ENCODE results near the gene ZNF100. TPM values are rescaled to one million over a fixed set of nuclear protein-coding genes. Genes with fewer than 3 reads are reported as not detected.
A peak's percentile ranks its signal among the peaks of the same experiment; 100 is the strongest.
"Not testable (repeated sequence)": the region's sequence is repeated elsewhere in the genome, so short reads cannot be mapped to it uniquely, and the experiment has no call there.

The ZNF100 gene
- total and polyA plus RNA-seq, 2 donors (not counting 1 experiment from before 2014, with no cell fraction given), result 2.3 to 2.4 TPM

DNA sequence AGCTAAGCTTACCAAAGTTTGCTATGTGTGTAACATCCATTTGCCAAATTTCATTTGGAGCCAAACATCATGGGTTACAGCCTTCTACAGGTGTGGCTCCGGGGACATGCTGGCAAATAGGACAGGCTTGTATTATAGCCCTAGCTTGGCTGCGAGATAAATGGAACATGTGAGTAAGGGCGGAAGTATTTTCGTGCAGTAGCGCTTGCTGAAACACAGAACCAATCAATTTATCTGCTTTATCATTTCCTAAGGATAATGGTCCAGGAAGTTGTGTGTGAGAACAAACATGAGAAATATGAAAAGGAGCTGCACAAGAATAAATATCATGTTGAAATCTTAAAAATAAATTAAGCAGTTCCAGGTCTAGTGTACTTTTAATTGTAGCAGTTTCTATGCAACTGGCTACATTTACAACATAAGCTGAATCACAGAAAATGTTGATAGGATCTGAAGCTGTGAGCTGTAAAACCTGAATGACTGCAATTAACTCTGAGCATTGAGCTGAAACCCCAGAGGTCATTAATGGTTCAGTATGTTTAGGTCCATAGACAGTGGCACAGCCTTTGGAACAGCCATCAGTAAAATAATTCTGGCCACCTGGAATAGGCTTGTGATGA, 22.2 kb upstream of the ZNF100 start:
- no peaks in the 10 kb centered on the region for H3K36me3 ChIP-seq (ENCODE audit: control insufficient read depth, insufficient read depth, low read length)
- no peaks in the 10 kb centered on the region for H3K79me2 ChIP-seq (ENCODE audit: control insufficient read depth, insufficient read depth, low read length)
- TF ChIP-seq, protein P1, sequence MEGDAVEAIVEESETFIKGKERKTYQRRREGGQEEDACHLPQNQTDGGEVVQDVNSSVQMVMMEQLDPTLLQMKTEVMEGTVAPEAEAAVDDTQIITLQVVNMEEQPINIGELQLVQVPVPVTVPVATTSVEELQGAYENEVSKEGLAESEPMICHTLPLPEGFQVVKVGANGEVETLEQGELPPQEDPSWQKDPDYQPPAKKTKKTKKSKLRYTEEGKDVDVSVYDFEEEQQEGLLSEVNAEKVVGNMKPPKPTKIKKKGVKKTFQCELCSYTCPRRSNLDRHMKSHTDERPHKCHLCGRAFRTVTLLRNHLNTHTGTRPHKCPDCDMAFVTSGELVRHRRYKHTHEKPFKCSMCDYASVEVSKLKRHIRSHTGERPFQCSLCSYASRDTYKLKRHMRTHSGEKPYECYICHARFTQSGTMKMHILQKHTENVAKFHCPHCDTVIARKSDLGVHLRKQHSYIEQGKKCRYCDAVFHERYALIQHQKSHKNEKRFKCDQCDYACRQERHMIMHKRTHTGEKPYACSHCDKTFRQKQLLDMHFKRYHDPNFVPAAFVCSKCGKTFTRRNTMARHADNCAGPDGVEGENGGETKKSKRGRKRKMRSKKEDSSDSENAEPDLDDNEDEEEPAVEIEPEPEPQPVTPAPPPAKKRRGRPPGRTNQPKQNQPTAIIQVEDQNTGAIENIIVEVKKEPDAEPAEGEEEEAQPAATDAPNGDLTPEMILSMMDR (conservative IDR thresholded peaks at IDR 0.05 in 1 of 2, IDR thresholded peaks at IDR 0.05 in 1 of 2; ENCODE audit: low read depth in 1 of 2, low read length in 2 of 2), result no peak
- no peak for TF ChIP-seq EZH2 (IDR thresholded peaks at IDR 0.05; ENCODE audit: low read length, missing control alignments)
- no peak overlapping the region for H3K4me2 ChIP-seq (ENCODE audit: extremely low read depth, insufficient read depth, low read length)
- DNase-seq (ENCODE audit: low read depth in 2 of 2), result no peak
- no peaks in the 10 kb centered on the region for H3K27me3 ChIP-seq (ENCODE audit: control insufficient read depth, insufficient read depth, low read length)
- H3K4me1 ChIP-seq (ENCODE audit: control insufficient read depth, extremely low read depth, insufficient read depth, low read length), result no peaks in the 10 kb centered on the region
- H4K20me1 ChIP-seq (ENCODE audit: control insufficient read depth, extremely low read depth, insufficient read depth, low read length), result no peaks in the 10 kb centered on the region
- H2AFZ ChIP-seq (ENCODE audit: low read length), result no peak overlapping the region
- no peaks in the 10 kb centered on the region for H3K9me3 ChIP-seq (ENCODE audit: control insufficient read depth, insufficient read depth, low read depth, low read length)
- H3K27ac ChIP-seq (ENCODE audit: insufficient read depth, low read length), result no peak overlapping the region
- H3K4me3 ChIP-seq (replicated peaks in 1 of 4; ENCODE audit: control extremely low read depth in 1 of 4, insufficient read depth in 1 of 4, low read depth in 3 of 4, low read length in 4 of 4), result no peak overlapping the region
- no peak overlapping the region for H3K9ac ChIP-seq (ENCODE audit: insufficient read depth, low read length)

DNA sequence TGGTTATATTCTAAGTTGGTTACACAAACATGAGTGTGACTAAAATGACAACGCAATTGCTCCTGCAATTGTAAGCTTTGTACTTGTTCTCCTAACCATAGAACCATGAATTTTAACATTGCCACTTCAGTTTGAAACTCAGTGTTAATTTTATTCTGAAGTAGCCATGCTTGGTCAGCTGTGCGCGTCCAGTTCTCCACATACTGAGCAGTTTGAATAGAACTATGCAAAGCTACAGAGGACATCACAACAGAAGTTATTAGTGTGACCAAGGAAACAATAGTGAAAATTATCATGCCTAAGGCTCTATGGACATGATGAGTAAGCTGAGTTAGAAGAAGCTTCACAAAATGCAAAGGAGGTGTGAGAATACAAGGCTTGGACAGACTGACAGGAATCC, 19.6 kb upstream of the ZNF100 start:
- Histone ChIP-seq H3K9ac (ENCODE audit: insufficient read depth, low read length) (no peak overlapping the region), H3K27me3 (ENCODE audit: control insufficient read depth, insufficient read depth, low read length) (no peaks in the 10 kb centered on the region), H3K36me3 (ENCODE audit: control insufficient read depth, insufficient read depth, low read length) (no peaks in the 10 kb centered on the region), H4K20me1 (ENCODE audit: control insufficient read depth, extremely low read depth, insufficient read depth, low read length) (no peaks in the 10 kb centered on the region), H3K9me3 (ENCODE audit: control insufficient read depth, insufficient read depth, low read depth, low read length) (no peaks in the 10 kb centered on the region), H3K4me3 (replicated peaks in 1 of 4; ENCODE audit: control extremely low read depth in 1 of 4, insufficient read depth in 1 of 4, low read depth in 3 of 4, low read length in 4 of 4) (no peak overlapping the region), H3K4me1 (ENCODE audit: control insufficient read depth, extremely low read depth, insufficient read depth, low read length) (no peaks in the 10 kb centered on the region), H3K27ac (ENCODE audit: insufficient read depth, low read length) (no peak overlapping the region), H2AFZ (ENCODE audit: low read length) (no peak overlapping the region), H3K4me2 (ENCODE audit: extremely low read depth, insufficient read depth, low read length) (no peak overlapping the region), H3K79me2 (ENCODE audit: control insufficient read depth, insufficient read depth, low read length) (no peaks in the 10 kb centered on the region)
- no peak for TF ChIP-seq EZH2 (IDR thresholded peaks at IDR 0.05; ENCODE audit: low read length, missing control alignments)
- TF ChIP-seq, protein P1 (conservative IDR thresholded peaks at IDR 0.05 in 1 of 2, IDR thresholded peaks at IDR 0.05 in 1 of 2; ENCODE audit: low read depth in 1 of 2, low read length in 2 of 2), result no peak
- DNase-seq (ENCODE audit: low read depth in 2 of 2), result no peak

DNA sequence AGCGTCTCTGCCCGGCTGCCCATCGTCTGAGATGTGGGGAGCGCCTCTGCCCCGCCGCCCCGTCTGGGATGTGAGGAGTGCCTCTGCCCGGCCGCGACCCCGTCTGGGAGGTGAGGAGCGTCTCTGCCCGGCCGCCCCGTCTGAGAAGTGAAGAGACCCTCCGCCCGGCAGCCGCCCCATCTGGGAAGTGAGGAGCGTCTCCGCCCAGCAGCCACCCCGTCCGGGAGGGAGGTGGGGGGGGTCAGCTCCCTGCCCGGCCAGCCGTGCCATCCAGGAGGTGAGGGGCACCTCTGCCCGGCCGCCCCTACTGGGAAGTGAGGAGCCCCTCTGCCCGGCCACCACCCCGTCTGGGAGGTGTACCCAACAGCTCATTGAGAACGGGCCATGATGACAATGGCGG, 8.4 kb upstream of the ZNF100 start:
- not testable (repeated sequence) for H3K27me3 ChIP-seq (ENCODE audit: control insufficient read depth, insufficient read depth, low read length); H3K27ac ChIP-seq (ENCODE audit: insufficient read depth, low read length); H4K20me1 ChIP-seq (ENCODE audit: control insufficient read depth, extremely low read depth, insufficient read depth, low read length); H3K9me3 ChIP-seq (ENCODE audit: control insufficient read depth, insufficient read depth, low read depth, low read length); H3K4me2 ChIP-seq (ENCODE audit: extremely low read depth, insufficient read depth, low read length); H3K9ac ChIP-seq (ENCODE audit: insufficient read depth, low read length); H3K79me2 ChIP-seq (ENCODE audit: control insufficient read depth, insufficient read depth, low read length); H3K36me3 ChIP-seq (ENCODE audit: control insufficient read depth, insufficient read depth, low read length); H3K4me1 ChIP-seq (ENCODE audit: control insufficient read depth, extremely low read depth, insufficient read depth, low read length); DNase-seq (ENCODE audit: low read depth in 2 of 2); H3K4me3 ChIP-seq (replicated peaks in 1 of 4; ENCODE audit: control extremely low read depth in 1 of 4, insufficient read depth in 1 of 4, low read depth in 3 of 4, low read length in 4 of 4); H2AFZ ChIP-seq (ENCODE audit: low read length)

DNA sequence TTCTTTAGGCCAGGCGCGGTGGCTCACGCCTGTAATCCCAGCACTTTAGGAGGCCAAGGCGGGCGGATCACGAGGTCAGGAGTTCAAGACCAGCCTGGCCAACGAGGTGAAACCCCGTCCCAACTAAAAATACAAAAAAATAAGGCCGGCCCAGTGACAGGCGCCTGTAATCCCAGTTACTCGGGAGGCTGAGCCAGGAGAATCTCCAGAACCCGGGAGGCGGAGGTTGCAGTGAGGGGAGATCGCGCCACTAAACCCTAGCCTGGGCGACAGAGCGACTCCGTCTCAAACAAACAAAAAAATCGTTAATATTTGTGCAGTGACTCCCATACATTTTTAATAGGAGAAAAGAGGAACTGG, 694 bp downstream of the ZNF100 start:
- H3K27me3 ChIP-seq (ENCODE audit: control insufficient read depth, insufficient read depth, low read length); H4K20me1 ChIP-seq (ENCODE audit: control insufficient read depth, extremely low read depth, insufficient read depth, low read length); H3K79me2 ChIP-seq (ENCODE audit: control insufficient read depth, insufficient read depth, low read length); H3K36me3 ChIP-seq (ENCODE audit: control insufficient read depth, insufficient read depth, low read length); H3K4me1 ChIP-seq (ENCODE audit: control insufficient read depth, extremely low read depth, insufficient read depth, low read length); H3K9me3 ChIP-seq (ENCODE audit: control insufficient read depth, insufficient read depth, low read depth, low read length): not testable (repeated sequence)
- peak overlapping the region; percentile 74 for H3K4me2 ChIP-seq (ENCODE audit: extremely low read depth, insufficient read depth, low read length)
- H3K27ac ChIP-seq (ENCODE audit: insufficient read depth, low read length), result peak overlapping the region; percentile 84
- peak overlapping the region; percentile 91 for H2AFZ ChIP-seq (ENCODE audit: low read length)
- peak overlapping the region; percentile 69 to 94 (median 75) for H3K4me3 ChIP-seq (replicated peaks in 1 of 4; ENCODE audit: control extremely low read depth in 1 of 4, insufficient read depth in 1 of 4, low read depth in 3 of 4, low read length in 4 of 4)
- peak overlapping the region; percentile 71 for H3K9ac ChIP-seq (ENCODE audit: insufficient read depth, low read length)
- peak in 1 of 2 donors; percentile 1 for DNase-seq (ENCODE audit: low read depth in 2 of 2)

All from fibroblast of lung (primary cell).